Karpas-422 (cell line): ENCODE results near the gene HPGDS. TPM values are rescaled to one million over a fixed set of nuclear protein-coding genes. Genes with fewer than 3 reads are reported as not detected.
"Not testable (repeated sequence)": the region's sequence is repeated elsewhere in the genome, so short reads cannot be mapped to it uniquely, and the experiment has no call there.

ENCODE experiments used
- DNase-seq: peaks from one replicate; pipeline ENCODE4 v3.0.0-alpha.2; 2015
- H2AFZ ChIP-seq: fragments of 200-600 bp; sonication (generic); 2 replicates; pipeline ENCODE4 v1.6.1; 2014; ENCODE audit warnings: antibody characterized with exemption, low read length, mixed read lengths
- H3K27ac ChIP-seq: fragments of 200-600 bp; sonication (generic); 2 replicates; pipeline ENCODE4 v1.5.1; 2014; ENCODE audit warnings: mild to moderate bottlenecking, low read length, moderate library complexity
- H3K27me3 ChIP-seq: fragments of 200-600 bp; sonication (generic); 2 replicates; pipeline ENCODE4 v1.6.1; 2014; ENCODE audit warnings: low read length, mixed read lengths
- H3K36me3 ChIP-seq: fragments of 200-600 bp; sonication (generic); 2 replicates; pipeline ENCODE4 v1.6.1; 2014; ENCODE audit warnings: low read length, mixed read lengths; ENCODE audit not compliant: insufficient read depth
- H3K4me1 ChIP-seq: fragments of 200-600 bp; sonication (generic); 2 replicates; pipeline ENCODE4 v1.6.1; 2014; ENCODE audit warnings: mild to moderate bottlenecking, low read length, mixed read lengths
- H3K4me2 ChIP-seq: fragments of 200-600 bp; sonication (generic); 2 replicates; pipeline ENCODE4 v1.6.1; 2014; ENCODE audit warnings: low read length, low read depth, mild to moderate bottlenecking; ENCODE audit not compliant: poor library complexity, severe bottlenecking
- H3K4me3 ChIP-seq: fragments of 200-600 bp; sonication (generic); 2 replicates; pipeline ENCODE4 v1.5.1; 2014; ENCODE audit warnings: mild to moderate bottlenecking, antibody characterized with exemption, low read length, mixed read lengths
- H3K79me2 ChIP-seq: fragments of 200-600 bp; sonication (generic); 2 replicates; pipeline ENCODE4 v1.6.1; 2014; ENCODE audit warnings: mild to moderate bottlenecking, low read length, mixed read lengths
- H3K9ac ChIP-seq: fragments of 200-600 bp; sonication (generic); 2 replicates; pipeline ENCODE4 v1.6.0; 2014; ENCODE audit warnings: low read length
- H3K9me2 ChIP-seq: fragments of 200-600 bp; sonication (generic), shearing (Covaris generic); replicated peaks from 2 replicates; pipeline ENCODE4 v1.6.0; 2014; ENCODE audit warnings: mild to moderate bottlenecking, low read length, moderate library complexity; ENCODE audit not compliant: insufficient read depth
- H3K9me3 ChIP-seq: fragments of 300-700, 200-600 bp; sonication (generic); 2 replicates; pipeline ENCODE4 v1.6.1; 2014; ENCODE audit warnings: low read length, mixed read lengths
- H4K20me1 ChIP-seq: fragments of 200-600 bp; sonication (generic); 2 replicates; pipeline ENCODE4 v1.6.1; 2014; ENCODE audit warnings: mild to moderate bottlenecking, antibody characterized with exemption, low read length, low read depth; ENCODE audit not compliant: insufficient read depth
- total RNA-seq: library from RNA; depleted of rRNA; stranded (reverse); fragments of >200 nt; shearing (Covaris generic); gene quantifications from 2 replicates; pipeline ENCODE4 v1.2.3, GENCODE V29; 2014; ENCODE audit warnings: low replicate concordance

HPGDS gene
- total RNA-seq, 1 experiment from 2014 or later, result not detected

DNA sequence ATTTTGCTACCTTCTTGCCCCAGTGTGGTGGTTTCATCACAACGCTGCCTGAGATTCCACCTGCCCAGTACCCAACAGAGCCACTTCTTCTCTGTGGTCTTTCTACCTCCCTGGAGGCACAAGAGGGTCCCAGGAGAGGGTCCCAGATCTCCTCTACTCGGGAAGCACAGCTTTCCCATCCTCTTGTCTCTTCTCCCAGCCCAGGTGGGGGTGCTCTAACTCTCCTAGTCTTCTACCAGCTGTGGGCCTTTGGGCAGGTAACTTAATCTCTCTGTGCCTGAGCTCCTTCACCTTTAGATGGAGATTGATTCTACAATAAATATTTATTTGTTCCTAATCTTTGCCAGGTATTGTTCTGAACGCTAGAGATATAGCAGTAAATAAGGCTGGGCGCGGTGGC, 1.8 kb upstream of the HPGDS start:
- no peaks in the 10 kb centered on the region for H3K36me3 ChIP-seq
- no peak overlapping the region for H2AFZ ChIP-seq
- no peaks in the 10 kb centered on the region for H3K4me1 ChIP-seq
- no peak overlapping the region for H3K27ac ChIP-seq
- H3K9me3 ChIP-seq, result no peaks in the 10 kb centered on the region
- H3K79me2 ChIP-seq, result no peaks in the 10 kb centered on the region
- H3K9me2 ChIP-seq, result no peaks in the 10 kb centered on the region
- no peak overlapping the region for H3K9ac ChIP-seq
- H4K20me1 ChIP-seq, result no peaks in the 10 kb centered on the region
- no peak for DNase-seq
- H3K4me3 ChIP-seq, result no peak overlapping the region
- no peak overlapping the region for H3K4me2 ChIP-seq
- H3K27me3 ChIP-seq, result no peaks in the 10 kb centered on the region

DNA sequence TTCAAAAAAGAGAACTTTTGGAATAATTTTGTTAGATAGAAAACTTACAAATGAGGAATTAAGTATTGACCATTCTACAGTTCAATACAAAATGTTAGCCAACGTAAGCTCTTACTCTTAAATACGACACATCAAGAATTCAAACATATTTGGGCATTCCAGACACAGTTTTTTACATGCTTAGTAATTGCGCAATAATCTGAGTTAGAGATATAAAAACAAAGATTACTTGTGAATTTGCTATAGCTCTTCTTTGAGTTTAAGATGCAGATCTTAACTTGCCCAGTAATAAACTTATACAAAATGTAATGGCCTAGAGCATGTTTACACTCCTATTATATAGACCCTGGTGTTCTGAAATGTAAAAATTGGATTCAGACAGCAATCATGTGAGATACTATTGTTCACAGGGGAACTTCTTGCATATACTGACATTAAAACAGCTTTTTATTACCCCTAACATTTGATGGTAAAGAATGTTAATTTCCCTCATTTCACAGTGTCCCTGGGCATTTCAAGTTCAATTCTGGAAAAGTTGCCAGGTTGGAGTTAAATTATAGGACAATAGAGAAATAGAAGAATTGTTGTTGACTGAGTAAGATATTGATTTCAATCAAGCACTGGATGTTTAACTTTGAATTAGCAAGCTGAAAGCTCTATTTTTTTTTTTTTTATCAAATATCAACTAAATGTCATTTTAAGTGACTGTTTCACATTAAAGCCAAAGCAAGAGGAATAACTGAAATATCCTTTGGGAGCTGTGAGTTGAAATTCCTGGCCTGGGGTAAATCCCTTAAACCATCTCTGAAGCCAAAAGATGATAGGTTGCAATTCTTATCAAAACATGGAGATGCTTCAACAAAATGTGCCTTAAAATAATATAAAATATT, 910 bp downstream of the HPGDS start:
- Histone ChIP-seq H3K36me3 (no peaks in the 10 kb centered on the region), H2AFZ (no peak overlapping the region), H3K79me2 (no peaks in the 10 kb centered on the region), H3K9ac (no peak overlapping the region), H3K27me3 (no peaks in the 10 kb centered on the region), H3K9me3 (no peaks in the 10 kb centered on the region), H3K4me3 (no peak overlapping the region), H3K27ac (no peak overlapping the region), H3K9me2 (no peaks in the 10 kb centered on the region), H3K4me1 (no peaks in the 10 kb centered on the region), H3K4me2 (no peak overlapping the region), H4K20me1 (no peaks in the 10 kb centered on the region)
- no peak for DNase-seq

GRCh38 chr4:94339779-94340178, 2.9 kb downstream of the HPGDS start:
- Histone ChIP-seq H4K20me1 (no peaks in the 10 kb centered on the region), H3K9ac (no peak overlapping the region), H3K36me3 (no peaks in the 10 kb centered on the region), H3K27me3 (no peaks in the 10 kb centered on the region), H3K9me2 (no peaks in the 10 kb centered on the region), H3K4me3 (no peak overlapping the region), H3K4me1 (no peaks in the 10 kb centered on the region), H2AFZ (no peak overlapping the region), H3K27ac (no peak overlapping the region), H3K4me2 (peak overlapping the region; percentile 7), H3K79me2 (no peaks in the 10 kb centered on the region), H3K9me3 (no peaks in the 10 kb centered on the region)
- no peak for DNase-seq

DNA sequence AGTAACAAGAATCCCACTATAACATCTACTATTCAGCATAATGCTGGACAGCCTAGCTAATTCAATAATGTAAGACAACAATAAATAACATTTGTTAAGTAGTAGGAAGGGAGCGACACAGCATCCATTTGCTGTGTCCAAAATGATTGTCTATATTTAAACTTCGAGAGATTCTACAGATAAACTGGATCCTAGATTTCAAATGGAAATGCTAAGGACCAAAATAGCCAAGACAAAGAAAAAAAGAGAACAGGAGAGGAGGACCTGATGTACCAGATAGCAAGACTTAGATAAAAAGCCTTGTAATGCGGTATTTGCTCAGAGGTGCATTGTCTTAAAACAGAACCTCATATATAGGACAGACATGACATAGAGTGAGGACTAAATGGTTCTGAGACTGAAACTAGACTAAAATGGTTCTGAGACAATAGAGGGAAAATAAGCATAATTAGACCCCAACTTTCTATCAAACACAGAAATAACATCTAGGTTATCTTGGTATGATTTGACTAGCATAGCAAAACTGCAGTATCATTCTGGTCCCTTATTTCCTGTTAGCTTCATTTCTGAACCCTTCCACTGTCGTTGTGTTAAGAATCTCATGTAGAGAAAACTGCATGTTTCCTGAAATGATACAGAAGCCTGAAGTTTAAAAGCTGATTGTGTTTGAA, 3.8 kb downstream of the HPGDS start:
- no peak overlapping the region for H3K4me3 ChIP-seq
- no peaks in the 10 kb centered on the region for H3K9me2 ChIP-seq

DNA sequence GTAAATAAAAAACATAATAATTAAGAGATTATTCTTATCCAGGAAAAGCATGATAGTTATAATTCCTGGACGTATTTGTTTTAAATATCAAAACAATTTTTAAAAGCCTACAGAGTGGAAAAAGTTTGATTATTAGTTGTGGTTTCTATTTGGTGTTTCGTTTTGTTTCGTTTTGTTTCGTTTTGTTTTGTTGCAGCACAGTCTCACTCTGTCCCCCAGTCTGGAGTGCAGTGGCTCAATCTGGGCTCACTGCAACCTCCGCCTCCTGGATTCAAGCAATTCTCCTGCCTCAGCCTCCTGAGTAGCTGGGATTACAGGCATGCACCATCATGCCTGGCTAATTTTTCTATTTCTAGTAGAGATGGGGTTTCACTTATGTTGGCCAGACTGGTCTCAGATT, 5.8 kb downstream of the HPGDS start:
- not testable (repeated sequence) for H3K27me3 ChIP-seq, H3K27ac ChIP-seq, H3K36me3 ChIP-seq, DNase-seq, H3K9ac ChIP-seq, H3K9me3 ChIP-seq, H3K79me2 ChIP-seq, H3K9me2 ChIP-seq, H3K4me1 ChIP-seq, H2AFZ ChIP-seq, H3K4me3 ChIP-seq, H4K20me1 ChIP-seq
- H3K4me2 ChIP-seq, result peak overlapping the region; percentile 37

More for the DNA sequence above, 3.8 kb downstream of the HPGDS start:
- no peak overlapping the region; the same call in 1 of the 2 replicates for H2AFZ ChIP-seq
- no peaks in the 10 kb centered on the region for H3K79me2 ChIP-seq
- no peaks in the 10 kb centered on the region for H3K9me3 ChIP-seq
- no peak for DNase-seq
- no peaks in the 10 kb centered on the region for H4K20me1 ChIP-seq
- H3K4me2 ChIP-seq, result peak overlapping the region; percentile 7
- H3K4me1 ChIP-seq, result no peaks in the 10 kb centered on the region
- no peaks in the 10 kb centered on the region for H3K27me3 ChIP-seq
- H3K9ac ChIP-seq, result no peak overlapping the region
- no peak overlapping the region for H3K27ac ChIP-seq
- no peaks in the 10 kb centered on the region for H3K36me3 ChIP-seq

DNA sequence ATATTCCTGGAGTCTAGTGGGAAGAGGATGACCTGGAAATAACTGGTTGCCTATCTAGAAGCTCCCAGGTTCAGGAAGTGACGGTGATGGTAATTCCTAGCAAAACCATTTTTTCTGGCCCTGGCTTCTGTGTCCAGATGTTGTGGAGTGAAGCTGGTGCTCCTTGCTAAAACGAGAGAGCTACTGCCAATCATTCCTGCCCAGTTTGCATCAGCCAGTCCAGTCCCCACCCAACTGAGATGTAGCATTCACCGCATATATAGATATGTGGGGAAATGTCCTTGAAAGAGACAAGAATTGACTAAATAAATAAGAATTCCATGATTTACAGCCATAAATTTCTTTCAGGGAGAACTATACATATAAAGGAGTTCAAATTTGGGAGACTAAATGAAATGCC, 6.3 kb downstream of the HPGDS start:
- Histone ChIP-seq H3K27ac (no peak overlapping the region), H3K4me3 (no peak overlapping the region), H3K9me2 (no peaks in the 10 kb centered on the region), H3K4me1 (no peaks in the 10 kb centered on the region), H3K9me3 (no peaks in the 10 kb centered on the region), H3K36me3 (no peaks in the 10 kb centered on the region), H3K27me3 (no peaks in the 10 kb centered on the region), H3K4me2 (no peak overlapping the region), H4K20me1 (no peaks in the 10 kb centered on the region), H2AFZ (no peak overlapping the region), H3K79me2 (no peaks in the 10 kb centered on the region), H3K9ac (no peak overlapping the region)
- DNase-seq, result no peak

- Histone ChIP-seq H3K9me2 (no peaks in the 10 kb centered on the region), H4K20me1 (no peaks in the 10 kb centered on the region), H3K4me3 (no peak overlapping the region), H2AFZ (no peak overlapping the region), H3K4me2 (no peak overlapping the region), H3K4me1 (no peaks in the 10 kb centered on the region), H3K9me3 (no peaks in the 10 kb centered on the region), H3K27me3 (no peaks in the 10 kb centered on the region), H3K27ac (no peak overlapping the region), H3K79me2 (no peaks in the 10 kb centered on the region), H3K36me3 (no peaks in the 10 kb centered on the region), H3K9ac (no peak overlapping the region)
- no peak for DNase-seq
These were observed 7.7 kb downstream of the HPGDS start for GRCh38 chr4:94334962-94335361.

GRCh38 chr4:94334476-94334875, 8.2 kb downstream of the HPGDS start:
- H3K36me3 ChIP-seq, result no peaks in the 10 kb centered on the region
- H3K9me3 ChIP-seq, result no peaks in the 10 kb centered on the region
- no peaks in the 10 kb centered on the region for H4K20me1 ChIP-seq
- H3K4me3 ChIP-seq, result no peak overlapping the region
- no peak overlapping the region for H2AFZ ChIP-seq
- no peaks in the 10 kb centered on the region for H3K27me3 ChIP-seq
- no peak for DNase-seq
- H3K4me1 ChIP-seq, result no peaks in the 10 kb centered on the region
- no peak overlapping the region for H3K9ac ChIP-seq
- H3K9me2 ChIP-seq, result no peaks in the 10 kb centered on the region
- H3K4me2 ChIP-seq, result no peak overlapping the region
- H3K27ac ChIP-seq, result no peak overlapping the region
- no peaks in the 10 kb centered on the region for H3K79me2 ChIP-seq
